H1 (cell line): ENCODE data around the gene SAA2. TPM values are rescaled to one million over a fixed set of nuclear protein-coding genes. Genes with fewer than 3 reads are reported as not detected.

ENCODE experiments used
- CTCF ChIA-PET: fragments of 300-600 bp; sonication (Branson Sonifier 250); formaldehyde crosslinking; loops from one replicate; lab custom pipeline; 2021; ENCODE audit not compliant: partially characterized antibody; lab: Charles Lee
- POLR2A ChIA-PET: fragments of 300-600 bp; sonication (Branson Sonifier 250); formaldehyde crosslinking; loops from one replicate; lab custom pipeline; 2021; ENCODE audit warnings: inconsistent platforms; ENCODE audit not compliant: partially characterized antibody; lab: Charles Lee
- DNase-seq, 2 experiments: peaks; one replicate each; pipeline versions ENCODE4 v3.0.0 to v3.0.0-alpha.2; 2010 to 2022; ENCODE audit warnings: low spot score in 2 of 2, low read depth in 1 of 2, mixed read lengths in 1 of 2
- FAIRE-seq: peaks from 2 replicates; lab custom pipeline; 2011; peaks lifted over from hg19 to GRCh38; lab: Jason Lieb, UNC
- H2AFZ ChIP-seq: 2 replicates; pipeline ENCODE4 v1.8.1; 2012; ENCODE audit warnings: low read length, inconsistent platforms
- H2AK5ac ChIP-seq: 2 replicates; pipeline ENCODE4 v1.6.1; 2013; ENCODE audit warnings: low read depth, low read length
- H2BK120ac ChIP-seq: replicated peaks from 2 replicates; pipeline ENCODE3; 2013; ENCODE audit warnings: low read depth, low read length, inconsistent platforms
- H2BK12ac ChIP-seq: 2 replicates; pipeline ENCODE4 v1.6.1; 2013; ENCODE audit warnings: low read depth, low read length
- H2BK15ac ChIP-seq: 2 replicates; pipeline ENCODE4 v1.6.1; 2013; ENCODE audit warnings: low read length
- H2BK20ac ChIP-seq: 2 replicates; pipeline ENCODE4 v1.6.1; 2013; ENCODE audit warnings: low read length
- H2BK5ac ChIP-seq: 2 replicates; pipeline ENCODE4 v1.6.1; 2013; ENCODE audit warnings: low read depth, low read length
- H3K14ac ChIP-seq: 2 replicates; pipeline ENCODE4 v1.6.1; 2013; ENCODE audit warnings: inconsistent platforms; ENCODE audit not compliant: insufficient read length
- H3K18ac ChIP-seq: 2 replicates; pipeline ENCODE4 v1.6.1; 2013; ENCODE audit warnings: low read length; ENCODE audit errors: extremely low read depth
- H3K23ac ChIP-seq: 2 replicates; pipeline ENCODE4 v1.6.1; 2013; ENCODE audit warnings: inconsistent platforms; ENCODE audit not compliant: insufficient read length
- H3K23me2 ChIP-seq: 2 replicates; pipeline ENCODE4 v1.6.1; 2013; ENCODE audit warnings: low read depth, low read length
- H3K27ac ChIP-seq: 2 replicates; pipeline ENCODE4 v1.6.1; 2011; ENCODE audit warnings: low read depth, low read length, inconsistent platforms
- H3K27me3 ChIP-seq, 4 experiments: replicated peaks in 1 of 4; 1 replicate in 1 of 4; 2 replicates in 3 of 4; pipeline versions ENCODE4 v1.6.1 to v1.8.1; 2011 to 2013; ENCODE audit warnings: low read length in 3 of 4, mild to moderate bottlenecking in 3 of 4, inconsistent platforms in 2 of 4, mixed read lengths in 2 of 4, moderate library complexity in 1 of 4; ENCODE audit not compliant: control insufficient read depth in 3 of 4, insufficient read depth in 3 of 4; ENCODE audit errors: extremely low read depth in 1 of 4
- H3K36me3 ChIP-seq, 4 experiments: 2 replicates each; pipeline versions ENCODE4 v1.6.1 to v1.8.1; 2011 to 2013; ENCODE audit warnings: mild to moderate bottlenecking in 4 of 4, low read length in 3 of 4, moderate library complexity in 2 of 4, control low read depth in 1 of 4, inconsistent platforms in 1 of 4; ENCODE audit not compliant: insufficient read depth in 4 of 4, control insufficient read depth in 2 of 4
- H3K4ac ChIP-seq: replicated peaks from 2 replicates; pipeline ENCODE3; 2013; ENCODE audit warnings: low read length, low read depth, mixed read lengths, inconsistent platforms; ENCODE audit not compliant: insufficient read length
- H3K4me1 ChIP-seq, 4 experiments: replicated peaks in 1 of 4; 1 replicate in 1 of 4; 2 replicates in 3 of 4; pipeline versions ENCODE4 v1.6.1 to v1.8.1; 2011 to 2013; ENCODE audit warnings: low read length in 3 of 4, inconsistent platforms in 2 of 4, mixed read lengths in 1 of 4; ENCODE audit not compliant: insufficient read depth in 4 of 4, control insufficient read depth in 3 of 4
- H3K4me2 ChIP-seq, 2 experiments: 2 replicates each; pipeline versions ENCODE4 v1.6.1 to v1.8.1; 2011 to 2013; ENCODE audit warnings: low read depth in 2 of 2, low read length in 2 of 2, control low read depth in 1 of 2, inconsistent platforms in 1 of 2, mild to moderate bottlenecking in 1 of 2; ENCODE audit not compliant: insufficient read depth in 1 of 2
- H3K4me3 ChIP-seq, 4 experiments: fragments of 200-600, 300-600 bp in 1 of 4; sonication (generic), shearing (Covaris generic), sonication (Bioruptor Twin) in 1 of 4; 2 replicates each; pipeline versions ENCODE4 v1.5.1 to v1.8.1; 2011 to 2016; ENCODE audit warnings: low read length in 4 of 4, low read depth in 3 of 4, control low read depth in 2 of 4, inconsistent platforms in 2 of 4, mild to moderate bottlenecking in 2 of 4, mixed read lengths in 1 of 4, moderate library complexity in 1 of 4; ENCODE audit not compliant: insufficient read depth in 2 of 4; ENCODE audit errors: extremely low read depth in 1 of 4
- H3K56ac ChIP-seq: replicated peaks from 2 replicates; pipeline ENCODE3; 2013; ENCODE audit warnings: low read depth, mild to moderate bottlenecking, mixed read lengths, low read length, inconsistent platforms; ENCODE audit not compliant: insufficient read length
- H3K79me1 ChIP-seq: 2 replicates; pipeline ENCODE4 v1.6.1; 2013; ENCODE audit warnings: low read depth, low read length, control low read depth
- H3K79me2 ChIP-seq, 2 experiments: 2 replicates each; pipeline versions ENCODE4 v1.6.1 to v1.8.1; 2012 to 2013; ENCODE audit warnings: low read length in 2 of 2, mild to moderate bottlenecking in 2 of 2, inconsistent platforms in 1 of 2; ENCODE audit not compliant: insufficient read depth in 2 of 2, control insufficient read depth in 1 of 2
- H3K9ac ChIP-seq, 4 experiments: replicated peaks in 1 of 4; 1 replicate in 1 of 4; 2 replicates in 3 of 4; pipeline versions ENCODE4 v1.6.1 to v1.8.1; 2011 to 2013; ENCODE audit warnings: low read depth in 3 of 4, low read length in 3 of 4, control low read depth in 2 of 4, mild to moderate bottlenecking in 2 of 4, moderate library complexity in 2 of 4, inconsistent platforms in 1 of 4; ENCODE audit errors: extremely low read depth in 1 of 4
- H3K9me3 ChIP-seq, 2 experiments: 2 replicates each; pipeline versions ENCODE4 v1.6.1 to v1.8.1; 2012 to 2013; ENCODE audit warnings: mild to moderate bottlenecking in 2 of 2, moderate library complexity in 2 of 2, control low read depth in 1 of 2, inconsistent platforms in 1 of 2, low read depth in 1 of 2, low read length in 1 of 2, mixed read lengths in 1 of 2; ENCODE audit not compliant: insufficient read depth in 2 of 2
- H4K20me1 ChIP-seq, 2 experiments: replicated peaks in 1 of 2; 2 replicates each; pipeline versions ENCODE3 to v1.8.1; 2011 to 2013; ENCODE audit warnings: inconsistent platforms in 2 of 2, low read length in 2 of 2, mild to moderate bottlenecking in 1 of 2; ENCODE audit not compliant: insufficient read depth in 2 of 2, control insufficient read depth in 1 of 2
- H4K5ac ChIP-seq: 2 replicates; pipeline ENCODE4 v1.6.1; 2013; ENCODE audit warnings: low read length, low read depth, mixed read lengths, inconsistent platforms; ENCODE audit not compliant: insufficient read length
- H4K8ac ChIP-seq: 2 replicates; pipeline ENCODE4 v1.8.0; 2013; ENCODE audit warnings: mild to moderate bottlenecking, moderate library complexity, low read length, inconsistent platforms; ENCODE audit not compliant: insufficient read depth; ENCODE audit errors: extremely low read depth
- H4K91ac ChIP-seq: replicated peaks from 2 replicates; pipeline ENCODE3; 2013; ENCODE audit warnings: low read length, mixed read lengths, inconsistent platforms; ENCODE audit not compliant: insufficient read length
- BCL11A ChIP-seq, 2 experiments: IDR thresholded peaks; one replicate each; pipeline ENCODE4 v1.6.1; 2011; ENCODE audit warnings: low read depth in 2 of 2, low read length in 2 of 2, mild to moderate bottlenecking in 2 of 2
- CTBP2 ChIP-seq: IDR thresholded peaks from 2 replicates; pipeline ENCODE4 v1.7.0; 2011; ENCODE audit warnings: borderline replicate concordance, mild to moderate bottlenecking, moderate library complexity, mixed read lengths, low read length; ENCODE audit not compliant: insufficient read depth, insufficient read length
- PHF8 ChIP-seq: fragments of 200-600 bp; sonication (generic); conservative IDR thresholded peaks from 2 replicates; pipeline ENCODE4 v1.7.1; 2012; ENCODE audit warnings: low read depth, mild to moderate bottlenecking, inconsistent platforms, low read length, moderate library complexity
- RAD21 ChIP-seq, 2 experiments: IDR thresholded peaks in 1 of 2; conservative IDR thresholded peaks in 1 of 2; 2 replicates each; pipeline ENCODE4 v1.6.1; 2011; ENCODE audit warnings: low read depth in 2 of 2, low read length in 2 of 2, improper control_type of control experiment in 1 of 2, inconsistent platforms in 1 of 2, mild to moderate bottlenecking in 1 of 2, moderate library complexity in 1 of 2
- SAP30 ChIP-seq: fragments of 300-600 bp; sonication (generic); IDR thresholded peaks from 2 replicates; pipeline ENCODE4 v1.7.1; 2012; ENCODE audit warnings: low read length, moderate library complexity, mild to moderate bottlenecking, inconsistent platforms; ENCODE audit not compliant: insufficient read depth, insufficient replicate concordance
- ZNF274 ChIP-seq: IDR thresholded peaks from 2 replicates; pipeline ENCODE4 v1.7.0; 2012; ENCODE audit warnings: low read length, borderline replicate concordance; ENCODE audit errors: extremely low read depth
- WGBS, 2 experiments: shearing (Covaris generic) in 1 of 2; methylation state at CpG; one replicate each; pipeline versions ENCODE4 v1.1.6 to v1.1.7; 2013 to 2015; ENCODE audit warnings: low lambda C conversion rate in 2 of 2, mixed read lengths in 2 of 2, inconsistent platforms in 1 of 2, low coverage in 1 of 2, missing lambda C conversion rate in 1 of 2; ENCODE audit not compliant: insufficient replicate concordance in 2 of 2, insufficient coverage in 1 of 2, insufficient read length in 1 of 2; ENCODE audit errors: extremely low coverage in 1 of 2, missing lambda C conversion rate in 1 of 2; 5-methylcytosine and 5-hydroxymethylcytosine counted together
- polyA plus RNA-seq, 7 experiments: library from polyadenylated mRNA; depleted of rRNA in 3 of 7; stranded (reverse) in 5 of 7; unstranded in 2 of 7; fragments of >200 nt in 5 of 7; fragments of 200-250 nt in 2 of 7; gene quantifications; 1 replicate in 5 of 7; 2 replicates in 1 of 7; 4 replicates in 1 of 7; pipeline versions ENCODE4 v1.2.1 to v1.2.3, GENCODE V29; 2011 to 2013; ENCODE audit warnings: missing spikeins in 2 of 7, mixed read lengths in 2 of 7
- total RNA-seq: library from RNA; stranded (reverse); fragmentation: NEBNext Ultra II Directional; extraction: Animal tissue kit (Norgen Biotek cat#: 25700); gene quantifications from 2 replicates; pipeline ENCODE4 v1.2.1, GENCODE V29; 2021

Gene SAA2
- total and polyA plus RNA-seq, 2 of the 8 experiments (the other 6 are each of a cell fraction or from before 2014, with no cell fraction given) = not detected

- Histone ChIP-seq H3K23ac (no peak overlapping the region), H4K8ac (no peak overlapping the region), H4K20me1 (no peaks in the 10 kb centered on the region), H3K4me1 (peaks cover 0 to 3% (median under 1%) of the 10 kb centered on the region in 4 experiments; a peak in 2 of 7 replicates), H2AFZ (no peak overlapping the region), H3K4ac (no peak overlapping the region), H4K91ac (no peak overlapping the region), H3K79me2 (no peaks in the 10 kb centered on the region), H2AK5ac (no peak overlapping the region), H3K27me3 (no peaks in the 10 kb centered on the region), H2BK15ac (no peak overlapping the region), H2BK20ac (no peak overlapping the region), H2BK12ac (no peak overlapping the region), H3K79me1 (no peaks in the 10 kb centered on the region), H3K4me3 (no peak overlapping the region), H3K27ac (no peak overlapping the region), H3K23me2 (no peaks in the 10 kb centered on the region), H3K36me3 (no peaks in the 10 kb centered on the region), H4K5ac (no peak overlapping the region), H3K18ac (no peak overlapping the region), H3K14ac (no peak overlapping the region), H2BK120ac (no peak overlapping the region), H2BK5ac (no peak overlapping the region), H3K4me2 (no peak overlapping the region), H3K9me3 (no peaks in the 10 kb centered on the region; a peak in 1 of 4 replicates), H3K56ac (no peak overlapping the region), H3K9ac (no peak overlapping the region)
- FAIRE-seq = no peak
- no peak for DNase-seq
- TF ChIP-seq BCL11A (IDR thresholded peaks at IDR 0.05; ENCODE audit: low read depth in 2 of 2, low read length in 2 of 2) (no peak), SAP30 (no peak), CTBP2 (no peak), RAD21 (IDR thresholded peaks at IDR 0.05 in 1 of 2, conservative IDR thresholded peaks at IDR 0.05 in 1 of 2; ENCODE audit: low read depth in 2 of 2, low read length in 2 of 2) (no peak), ZNF274 (no peak), PHF8 (no peak)
- POLR2A ChIA-PET = no interaction called here
- WGBS, 2 experiments = 71% methylated on average over 4 of the region's 4 CpGs; no CpG with 5 or more reads in 1 of the 2 experiments
- CTCF ChIA-PET = no interaction called here
Measured at GRCh38 chr11:18271206-18271605, 22.7 kb upstream of the SAA2 start.
